ENCODE results near the gene ENAM. TPM values are rescaled to one million over a fixed set of nuclear protein-coding genes. Genes with fewer than 3 reads are reported as not detected.

Gene ENAM, protein sequence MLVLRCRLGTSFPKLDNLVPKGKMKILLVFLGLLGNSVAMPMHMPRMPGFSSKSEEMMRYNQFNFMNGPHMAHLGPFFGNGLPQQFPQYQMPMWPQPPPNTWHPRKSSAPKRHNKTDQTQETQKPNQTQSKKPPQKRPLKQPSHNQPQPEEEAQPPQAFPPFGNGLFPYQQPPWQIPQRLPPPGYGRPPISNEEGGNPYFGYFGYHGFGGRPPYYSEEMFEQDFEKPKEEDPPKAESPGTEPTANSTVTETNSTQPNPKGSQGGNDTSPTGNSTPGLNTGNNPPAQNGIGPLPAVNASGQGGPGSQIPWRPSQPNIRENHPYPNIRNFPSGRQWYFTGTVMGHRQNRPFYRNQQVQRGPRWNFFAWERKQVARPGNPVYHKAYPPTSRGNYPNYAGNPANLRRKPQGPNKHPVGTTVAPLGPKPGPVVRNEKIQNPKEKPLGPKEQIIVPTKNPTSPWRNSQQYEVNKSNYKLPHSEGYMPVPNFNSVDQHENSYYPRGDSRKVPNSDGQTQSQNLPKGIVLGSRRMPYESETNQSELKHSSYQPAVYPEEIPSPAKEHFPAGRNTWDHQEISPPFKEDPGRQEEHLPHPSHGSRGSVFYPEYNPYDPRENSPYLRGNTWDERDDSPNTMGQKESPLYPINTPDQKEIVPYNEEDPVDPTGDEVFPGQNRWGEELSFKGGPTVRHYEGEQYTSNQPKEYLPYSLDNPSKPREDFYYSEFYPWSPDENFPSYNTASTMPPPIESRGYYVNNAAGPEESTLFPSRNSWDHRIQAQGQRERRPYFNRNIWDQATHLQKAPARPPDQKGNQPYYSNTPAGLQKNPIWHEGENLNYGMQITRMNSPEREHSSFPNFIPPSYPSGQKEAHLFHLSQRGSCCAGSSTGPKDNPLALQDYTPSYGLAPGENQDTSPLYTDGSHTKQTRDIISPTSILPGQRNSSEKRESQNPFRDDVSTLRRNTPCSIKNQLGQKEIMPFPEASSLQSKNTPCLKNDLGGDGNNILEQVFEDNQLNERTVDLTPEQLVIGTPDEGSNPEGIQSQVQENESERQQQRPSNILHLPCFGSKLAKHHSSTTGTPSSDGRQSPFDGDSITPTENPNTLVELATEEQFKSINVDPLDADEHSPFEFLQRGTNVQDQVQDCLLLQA
- not detected in 2 replicates for total RNA-seq (ENCODE audit: low replicate concordance)

DNA sequence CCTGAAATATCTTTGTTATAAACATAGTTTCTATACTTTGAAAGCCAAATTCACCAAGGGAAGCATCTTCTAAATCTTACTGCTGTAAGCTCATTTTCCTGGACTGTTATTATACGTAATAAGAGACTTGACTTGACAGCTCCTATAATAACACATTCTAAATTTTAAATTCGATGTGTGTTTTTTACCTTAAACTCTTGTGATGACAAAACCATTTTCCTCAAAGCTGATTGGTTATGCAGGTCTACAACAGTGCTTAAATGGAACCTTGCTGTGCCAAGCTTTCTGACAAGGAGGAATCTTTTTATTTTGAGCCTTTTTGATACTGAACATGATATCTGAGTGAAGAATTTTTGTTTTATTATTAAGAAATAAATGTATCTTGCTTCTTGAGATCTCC is at the start of gene ENAM:
ENAM (plus strand) TSS at position 301 of the 400 bp plus-strand sequence. CDS start 757 bp downstream, outside the sequence.
- no peak for DNase-seq (ENCODE audit: low spot score)
- Histone ChIP-seq H3K27ac (no peak within 1 kb of the TSS), H4K20me1 (ENCODE audit: low read depth) (no peaks in the 10 kb centered on the region), H3K4me3 (no peak within 1 kb of the TSS), H3K4me1 (no peaks in the 10 kb centered on the region), H3K27me3 (no peaks in the 10 kb centered on the region), H2AFZ (replicated peaks) (no peak within 1 kb of the TSS), H3K4me2 (no peak within 1 kb of the TSS), H3K9me3 (ENCODE audit: low read depth) (no peaks in the 10 kb centered on the region), H3F3A (ENCODE audit: low read depth) (peaks cover 7% of the 10 kb centered on the region), H3K79me2 (ENCODE audit: low read depth) (no peaks in the 10 kb centered on the region), H3K36me3 (no peaks in the 10 kb centered on the region), H3K9ac (no peak within 1 kb of the TSS)
- Mint-ChIP-seq H3K36me3 (no peaks in the 10 kb centered on the region), H3K27me3 (ENCODE audit: insufficient read depth, low read depth) (no peaks in the 10 kb centered on the region), H3K4me3 (no peak within 1 kb of the TSS), H3K4me1 (peaks cover 2% of the 10 kb centered on the region), H3K9me3 (no peaks in the 10 kb centered on the region), H3K27ac (no peak within 1 kb of the TSS)
- TF ChIP-seq, protein P1, sequence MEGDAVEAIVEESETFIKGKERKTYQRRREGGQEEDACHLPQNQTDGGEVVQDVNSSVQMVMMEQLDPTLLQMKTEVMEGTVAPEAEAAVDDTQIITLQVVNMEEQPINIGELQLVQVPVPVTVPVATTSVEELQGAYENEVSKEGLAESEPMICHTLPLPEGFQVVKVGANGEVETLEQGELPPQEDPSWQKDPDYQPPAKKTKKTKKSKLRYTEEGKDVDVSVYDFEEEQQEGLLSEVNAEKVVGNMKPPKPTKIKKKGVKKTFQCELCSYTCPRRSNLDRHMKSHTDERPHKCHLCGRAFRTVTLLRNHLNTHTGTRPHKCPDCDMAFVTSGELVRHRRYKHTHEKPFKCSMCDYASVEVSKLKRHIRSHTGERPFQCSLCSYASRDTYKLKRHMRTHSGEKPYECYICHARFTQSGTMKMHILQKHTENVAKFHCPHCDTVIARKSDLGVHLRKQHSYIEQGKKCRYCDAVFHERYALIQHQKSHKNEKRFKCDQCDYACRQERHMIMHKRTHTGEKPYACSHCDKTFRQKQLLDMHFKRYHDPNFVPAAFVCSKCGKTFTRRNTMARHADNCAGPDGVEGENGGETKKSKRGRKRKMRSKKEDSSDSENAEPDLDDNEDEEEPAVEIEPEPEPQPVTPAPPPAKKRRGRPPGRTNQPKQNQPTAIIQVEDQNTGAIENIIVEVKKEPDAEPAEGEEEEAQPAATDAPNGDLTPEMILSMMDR (IDR thresholded peaks at IDR 0.05) = no peak
- no peak for TF ChIP-seq EZH2phosphoT487 (IDR thresholded peaks at IDR 0.05)
- no peak for TF ChIP-seq EZH2 (IDR thresholded peaks at IDR 0.05)

DNA sequence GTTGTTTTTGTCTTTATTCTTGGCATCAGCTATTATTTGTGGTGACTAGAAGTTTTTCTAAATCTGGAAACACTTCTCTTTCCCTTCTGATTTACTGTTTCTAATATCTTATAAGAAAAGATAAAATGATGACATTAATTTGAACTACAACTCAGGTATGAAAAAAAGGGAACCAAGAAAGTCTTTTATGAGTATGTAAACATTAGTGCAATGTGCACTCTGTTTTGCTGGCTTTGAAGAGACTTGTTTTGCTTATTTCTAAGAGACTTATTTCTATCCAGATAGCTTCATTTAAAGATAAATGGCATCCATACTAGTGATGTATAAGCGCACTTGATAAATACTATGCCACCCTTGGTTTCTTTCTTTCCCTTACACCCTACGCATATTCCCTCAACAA is 46.6 kb upstream of the ENAM start:
- H3K4me1 ChIP-seq = peaks cover 4% of the 10 kb centered on the region
- no peak overlapping the region for H3K9ac ChIP-seq
- no peak overlapping the region for H3K27ac ChIP-seq
- Mint-ChIP-seq H3K36me3 (no peaks in the 10 kb centered on the region), H3K4me3 (no peak overlapping the region), H3K27me3 (ENCODE audit: insufficient read depth, low read depth) (peaks cover 5% of the 10 kb centered on the region), H3K4me1 (peaks cover 7% of the 10 kb centered on the region), H3K27ac (no peak overlapping the region), H3K9me3 (no peaks in the 10 kb centered on the region)
- H3K36me3 ChIP-seq = no peaks in the 10 kb centered on the region
- no peak overlapping the region for H2AFZ ChIP-seq (replicated peaks)
- no peaks in the 10 kb centered on the region for H4K20me1 ChIP-seq (ENCODE audit: low read depth)
- no peaks in the 10 kb centered on the region for H3F3A ChIP-seq (ENCODE audit: low read depth)
- H3K79me2 ChIP-seq (ENCODE audit: low read depth) = no peaks in the 10 kb centered on the region
- no peak overlapping the region for H3K4me3 ChIP-seq
- TF ChIP-seq EZH2phosphoT487 (IDR thresholded peaks at IDR 0.05) (no peak), EZH2 (IDR thresholded peaks at IDR 0.05) (no peak)
- TF ChIP-seq, protein P1 (IDR thresholded peaks at IDR 0.05) = no peak
- no peaks in the 10 kb centered on the region for H3K9me3 ChIP-seq (ENCODE audit: low read depth)
- no peak overlapping the region for H3K4me2 ChIP-seq
- H3K27me3 ChIP-seq = no peaks in the 10 kb centered on the region
- DNase-seq (ENCODE audit: low spot score) = no peak

DNA sequence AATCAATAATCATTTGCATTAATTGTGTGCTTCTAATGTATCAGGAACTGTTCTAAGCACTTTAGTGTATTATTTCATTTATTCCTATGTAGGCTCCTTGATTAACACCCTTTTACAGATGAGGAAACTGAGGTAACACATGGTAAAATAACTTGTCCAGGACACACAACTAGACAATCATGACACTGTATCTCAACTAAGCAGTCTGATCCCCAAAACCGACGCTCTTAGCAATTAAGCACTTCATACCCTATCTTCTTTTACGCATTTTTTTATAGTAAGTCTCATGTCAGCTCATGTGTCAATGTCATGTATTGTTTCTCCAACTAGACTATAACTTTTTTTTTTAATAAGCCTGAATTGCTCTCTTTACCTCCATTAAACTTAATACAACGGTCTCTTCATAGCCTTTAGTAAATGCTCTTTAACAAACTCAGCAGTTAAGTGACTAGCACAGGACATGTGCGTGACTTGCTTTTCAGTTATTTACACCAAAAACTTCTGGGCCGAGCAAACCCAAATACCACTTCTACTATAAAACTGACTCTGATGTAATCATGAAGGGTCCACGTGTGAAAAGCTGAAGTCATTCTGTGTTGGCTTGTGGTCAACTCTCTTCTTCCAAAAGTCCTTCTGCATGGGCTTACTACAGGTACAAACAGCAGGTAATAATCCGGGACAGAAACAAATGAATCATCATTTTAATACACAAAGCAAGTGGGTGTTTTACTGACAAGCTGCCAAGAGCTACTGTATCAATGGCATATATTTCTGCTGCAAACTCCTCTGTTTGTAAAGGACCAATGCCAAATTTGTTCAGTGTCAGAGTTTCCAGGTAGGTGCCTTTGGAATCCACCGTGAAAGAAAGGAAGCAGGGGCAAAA is 44.4 kb upstream of the ENAM start:
- H3K36me3 ChIP-seq = no peaks in the 10 kb centered on the region
- no peaks in the 10 kb centered on the region for H3F3A ChIP-seq (ENCODE audit: low read depth)
- no peak overlapping the region for H3K4me3 ChIP-seq
- no peak overlapping the region for H2AFZ ChIP-seq (replicated peaks)
- H4K20me1 ChIP-seq (ENCODE audit: low read depth) = no peaks in the 10 kb centered on the region
- DNase-seq (ENCODE audit: low spot score) = no peak
- no peaks in the 10 kb centered on the region for H3K79me2 ChIP-seq (ENCODE audit: low read depth)
- no peak overlapping the region for H3K4me2 ChIP-seq
- H3K9ac ChIP-seq = no peak overlapping the region
- Mint-ChIP-seq H3K27me3 (ENCODE audit: insufficient read depth, low read depth) (peaks cover 2% of the 10 kb centered on the region), H3K4me3 (no peak overlapping the region), H3K36me3 (no peaks in the 10 kb centered on the region), H3K4me1 (no peaks in the 10 kb centered on the region), H3K27ac (no peak overlapping the region), H3K9me3 (no peaks in the 10 kb centered on the region)
- no peak for TF ChIP-seq EZH2phosphoT487 (IDR thresholded peaks at IDR 0.05)
- no peak for TF ChIP-seq EZH2 (IDR thresholded peaks at IDR 0.05)
- TF ChIP-seq, protein P1 (IDR thresholded peaks at IDR 0.05) = no peak
- peaks cover 4% of the 10 kb centered on the region for H3K4me1 ChIP-seq
- no peaks in the 10 kb centered on the region for H3K27me3 ChIP-seq
- H3K27ac ChIP-seq = no peak overlapping the region
- H3K9me3 ChIP-seq (ENCODE audit: low read depth) = no peaks in the 10 kb centered on the region

All from neural progenitor cell (in vitro differentiated cells).